A673 (cell line): ENCODE measurements around the gene ATP8A2. TPM values are rescaled to one million over a fixed set of nuclear protein-coding genes. Genes with fewer than 3 reads are reported as not detected.

Source experiments
- BruUV-seq: library from RNA; stranded (reverse); fragments of 400-500 nt; replicated peaks from 2 replicates; lab custom pipeline; 2021; lab: Mats Ljungman, UMichigan
- CTCF ChIA-PET: fragments of 300-600 bp; sonication (Branson Sonifier 250); formaldehyde crosslinking; loops from one replicate; lab custom pipeline; 2022; ENCODE audit warnings: antibody characterized with exemption; lab: Charles Lee
- POLR2A ChIA-PET: fragments of 300-600 bp; sonication (Branson Sonifier 250); formaldehyde crosslinking; loops from one replicate; lab custom pipeline; 2022; ENCODE audit warnings: antibody characterized with exemption; ENCODE audit not compliant: low non-redundant PET; lab: Charles Lee
- DNase-seq: peaks from one replicate; pipeline ENCODE4 v3.0.0-alpha.2; 2015; ENCODE audit warnings: low spot score
- H3K27ac ChIP-seq: fragments of 200-600 bp; sonication (generic); 2 replicates; pipeline ENCODE4 v1.5.1; 2016; ENCODE audit warnings: mixed run types, low read depth, mild to moderate bottlenecking, mixed read lengths, antibody characterized with exemption, low read length; ENCODE audit not compliant: poor library complexity, severe bottlenecking
- H3K27me3 ChIP-seq: fragments of 200-600 bp; sonication (generic); replicated peaks from 2 replicates; pipeline ENCODE4 v1.6.1; 2017; ENCODE audit warnings: mixed run types, low read depth, mild to moderate bottlenecking, mixed read lengths, antibody characterized with exemption, low read length; ENCODE audit not compliant: insufficient read depth, poor library complexity
- H3K36me3 ChIP-seq: fragments of 200-600 bp; sonication (generic); 2 replicates; pipeline ENCODE4 v1.6.1; 2016; ENCODE audit warnings: mixed run types, mild to moderate bottlenecking, mixed read lengths, antibody characterized with exemption, low read length; ENCODE audit not compliant: insufficient read depth, poor library complexity, severe bottlenecking
- H3K4me1 ChIP-seq: fragments of 200-600 bp; sonication (generic); 2 replicates; pipeline ENCODE4 v1.6.1; 2017; ENCODE audit warnings: mixed run types, mild to moderate bottlenecking, mixed read lengths, antibody characterized with exemption, low read length; ENCODE audit not compliant: insufficient read depth, poor library complexity, severe bottlenecking
- H3K4me3 ChIP-seq: fragments of 200-600 bp; sonication (generic); 2 replicates; pipeline ENCODE4 v1.5.1; 2016; ENCODE audit warnings: low read depth, mixed run types, mild to moderate bottlenecking, mixed read lengths, low read length; ENCODE audit not compliant: poor library complexity, severe bottlenecking
- H3K9me3 ChIP-seq: fragments of 200-600 bp; sonication (generic); 2 replicates; pipeline ENCODE4 v1.6.1; 2016; ENCODE audit warnings: mixed run types, low read depth, mild to moderate bottlenecking, mixed read lengths, antibody characterized with exemption, low read length; ENCODE audit not compliant: poor library complexity, severe bottlenecking
- CTCF ChIP-seq: fragments of 300-800, 200-600 bp; sonication (generic); conservative IDR thresholded peaks from 2 replicates; pipeline ENCODE4 v1.5.1; 2017; ENCODE audit warnings: low read depth, mild to moderate bottlenecking, antibody characterized with exemption, low read length, moderate library complexity, mixed read lengths
- EZH2 ChIP-seq: fragments of 200-600 bp; sonication (generic); IDR thresholded peaks from 2 replicates; pipeline ENCODE4 v1.6.1; 2017; ENCODE audit warnings: borderline replicate concordance, low read depth, mild to moderate bottlenecking, mixed read lengths, antibody characterized with exemption, low read length; ENCODE audit not compliant: poor library complexity, severe bottlenecking
- intact Hi-C: fragments of 100-400 bp; cut with micrococcal nuclease; formaldehyde crosslinking; loops from one replicate; pipeline ENCODE4 v1.10.0; 2022; ENCODE audit not compliant: unreplicated experiment
- total RNA-seq: library from RNA; stranded (reverse); gene quantifications from 2 replicates; pipeline ENCODE4 v1.2.3, GENCODE V29; 2021

Gene ATP8A2
- total RNA-seq, 1 experiment from 2014 or later, result 0.92 TPM

GRCh38 chr13:25674371-25674770 is 302.6 kb downstream of the ATP8A2 start:
- BruUV-seq, result no TSS peak
- TF ChIP-seq EZH2 (no peak), CTCF (no peak)
- Histone ChIP-seq H3K27me3 (no peaks in the 10 kb centered on the region), H3K4me1 (no peaks in the 10 kb centered on the region), H3K36me3 (no peaks in the 10 kb centered on the region), H3K9me3 (peaks cover 1% of the 10 kb centered on the region), H3K4me3 (no peak overlapping the region), H3K27ac (no peak overlapping the region)
- intact Hi-C loops, result no loop called here
- POLR2A ChIA-PET, result no interaction called here
- DNase-seq, result no peak
- CTCF ChIA-PET, result no interaction called here

GRCh38 chr13:25675060-25675459 is 303.3 kb downstream of the ATP8A2 start:
- DNase-seq, result no peak
- TF ChIP-seq EZH2 (no peak), CTCF (no peak)
- Histone ChIP-seq H3K4me3 (no peak overlapping the region), H3K9me3 (no peaks in the 10 kb centered on the region), H3K4me1 (no peaks in the 10 kb centered on the region), H3K36me3 (no peaks in the 10 kb centered on the region), H3K27me3 (no peaks in the 10 kb centered on the region), H3K27ac (no peak overlapping the region)
- ChIA-PET CTCF (no interaction called here), POLR2A (no interaction called here)
- no TSS peak for BruUV-seq
- intact Hi-C loops, result no loop called here

GRCh38 chr13:25677956-25678355 is 306.2 kb downstream of the ATP8A2 start:
- Histone ChIP-seq H3K4me3 (no peak overlapping the region), H3K4me1 (no peaks in the 10 kb centered on the region), H3K27ac (no peak overlapping the region), H3K27me3 (no peaks in the 10 kb centered on the region), H3K9me3 (no peaks in the 10 kb centered on the region), H3K36me3 (no peaks in the 10 kb centered on the region)
- no peak for TF ChIP-seq CTCF
- no peak for TF ChIP-seq EZH2
- BruUV-seq, result no TSS peak
- intact Hi-C loops, result no loop called here
- no peak for DNase-seq
- POLR2A ChIA-PET, result no interaction called here
- CTCF ChIA-PET, result interaction anchor here (1.0 kb wide), 1 partner anchor 18 kb away, joined by 3 read pairs; no protein-coding TSS in a partner anchor
